Measurements from ENCODE around the gene DAPP1. TPM values are rescaled to one million over a fixed set of nuclear protein-coding genes. Genes with fewer than 3 reads are reported as not detected.

Gene DAPP1
- total and polyA plus RNA-seq, 2 experiments from 2014 or later: not detected

- H3K36me3 ChIP-seq (ENCODE audit: low read depth): peaks cover 25% of the 10 kb centered on the region
- H3K27me3 ChIP-seq (replicated peaks; ENCODE audit: insufficient read depth): no peaks in the 10 kb centered on the region
- H2AFZ ChIP-seq: peak within 1 kb of the TSS; percentile 85
- no peaks in the 10 kb centered on the region for H3K9me3 ChIP-seq (ENCODE audit: low read depth)
- 2 to 5% methylated on average over 15 to 40 of the region's 40 CpGs for WGBS, 2 experiments (ENCODE audit: low coverage in 1 of 2, low lambda C conversion rate in 2 of 2, missing lambda C conversion rate in 2 of 2)
- H3F3A ChIP-seq (ENCODE audit: insufficient read depth): peaks cover 30% of the 10 kb centered on the region
- in situ Hi-C loops (cut with MboI): no loop called here
- peak within 1 kb of the TSS; percentile 83 for H3K4me3 ChIP-seq
- peak within 1 kb of the TSS; percentile 92 for H3K4me2 ChIP-seq (ENCODE audit: unreplicated experiment)
- peak within 1 kb of the TSS; percentile 70 for H3K27ac ChIP-seq
- TF ChIP-seq EZH2 (IDR thresholded peaks at IDR 0.05; ENCODE audit: insufficient read depth, poor library complexity, severe bottlenecking) (no peak), EZH2phosphoT487 (IDR thresholded peaks at IDR 0.05; ENCODE audit: insufficient read depth, low read depth) (no peak)
- no peaks in the 10 kb centered on the region for H4K20me1 ChIP-seq (ENCODE audit: insufficient read depth)
- H3K4me1 ChIP-seq (ENCODE audit: insufficient read depth): peaks cover 13% of the 10 kb centered on the region
- H3K9me2 ChIP-seq (ENCODE audit: insufficient read depth): no peaks in the 10 kb centered on the region
- DNase-seq: peak; percentile 96
- H3K79me2 ChIP-seq (ENCODE audit: insufficient read depth): peaks cover 48% of the 10 kb centered on the region
- H3K9ac ChIP-seq: peak within 1 kb of the TSS; percentile 91
Measured at GRCh38 chr4:99894161-99894997, 77.8 kb downstream of the DAPP1 start, which contains the start of gene LAMTOR3. Gene LAMTOR3, minus strand, starts transcription at chr4:99894427. Its CDS starts 464 bp downstream, at chr4:99893963.

- H3K27ac ChIP-seq: peak overlapping the region; percentile 48
- H2AFZ ChIP-seq: peak overlapping the region; percentile 84
- no peaks in the 10 kb centered on the region for H3K9me2 ChIP-seq (ENCODE audit: insufficient read depth)
- 89 to 92% methylated on average over 16 of the region's 16 CpGs for WGBS, 2 experiments (ENCODE audit: low coverage in 1 of 2, low lambda C conversion rate in 2 of 2, missing lambda C conversion rate in 2 of 2)
- H3K79me2 ChIP-seq (ENCODE audit: insufficient read depth): peaks cover 42% of the 10 kb centered on the region
- no peaks in the 10 kb centered on the region for H3K9me3 ChIP-seq (ENCODE audit: low read depth)
- H3K27me3 ChIP-seq (replicated peaks; ENCODE audit: insufficient read depth): no peaks in the 10 kb centered on the region
- peak overlapping the region; percentile 64 for H3K4me2 ChIP-seq (ENCODE audit: unreplicated experiment)
- TF ChIP-seq EZH2phosphoT487 (IDR thresholded peaks at IDR 0.05; ENCODE audit: insufficient read depth, low read depth) (no peak), EZH2 (IDR thresholded peaks at IDR 0.05; ENCODE audit: insufficient read depth, poor library complexity, severe bottlenecking) (no peak)
- DNase-seq: no peak
- no peaks in the 10 kb centered on the region for H4K20me1 ChIP-seq (ENCODE audit: insufficient read depth)
- peak overlapping the region; percentile 83 for H3K4me3 ChIP-seq
- H3K4me1 ChIP-seq (ENCODE audit: insufficient read depth): peaks cover 13% of the 10 kb centered on the region
- peak overlapping the region; percentile 91 for H3K9ac ChIP-seq
- in situ Hi-C loops (cut with MboI): no loop called here
- peaks cover 30% of the 10 kb centered on the region for H3F3A ChIP-seq (ENCODE audit: insufficient read depth)
- H3K36me3 ChIP-seq (ENCODE audit: low read depth): peaks cover 25% of the 10 kb centered on the region
Measured at GRCh38 chr4:99894998-99895397, 78.4 kb downstream of the DAPP1 start.

GRCh38 chr4:99915449-99915848, 98.8 kb downstream of the DAPP1 start:
- H3K9ac ChIP-seq: no peak overlapping the region
- H3K27ac ChIP-seq: no peak overlapping the region
- H3K4me1 ChIP-seq (ENCODE audit: insufficient read depth): no peaks in the 10 kb centered on the region
- no peaks in the 10 kb centered on the region for H3K27me3 ChIP-seq (replicated peaks; ENCODE audit: insufficient read depth)
- 95 to 98% methylated on average over 2 of the region's 2 CpGs for WGBS, 2 experiments (ENCODE audit: low coverage in 1 of 2, low lambda C conversion rate in 2 of 2, missing lambda C conversion rate in 2 of 2)
- TF ChIP-seq EZH2phosphoT487 (IDR thresholded peaks at IDR 0.05; ENCODE audit: insufficient read depth, low read depth) (no peak), EZH2 (IDR thresholded peaks at IDR 0.05; ENCODE audit: insufficient read depth, poor library complexity, severe bottlenecking) (no peak)
- in situ Hi-C loops (cut with MboI): no loop called here
- H3K79me2 ChIP-seq (ENCODE audit: insufficient read depth): peaks cover 57% of the 10 kb centered on the region
- H3K4me3 ChIP-seq: no peak overlapping the region
- peaks cover 15% of the 10 kb centered on the region; the same call in 1 of the 2 replicates for H3K36me3 ChIP-seq (ENCODE audit: low read depth)
- H3F3A ChIP-seq (ENCODE audit: insufficient read depth): no peaks in the 10 kb centered on the region
- no peak overlapping the region for H3K4me2 ChIP-seq (ENCODE audit: unreplicated experiment)
- H2AFZ ChIP-seq: no peak overlapping the region
- no peaks in the 10 kb centered on the region for H4K20me1 ChIP-seq (ENCODE audit: insufficient read depth)
- no peak for DNase-seq
- no peaks in the 10 kb centered on the region for H3K9me3 ChIP-seq (ENCODE audit: low read depth)
- no peaks in the 10 kb centered on the region for H3K9me2 ChIP-seq (ENCODE audit: insufficient read depth)

GRCh38 chr4:99917575-99917974, 100.9 kb downstream of the DAPP1 start:
- Histone ChIP-seq H3K9me3 (ENCODE audit: low read depth) (no peaks in the 10 kb centered on the region), H3F3A (ENCODE audit: insufficient read depth) (no peaks in the 10 kb centered on the region), H3K4me2 (ENCODE audit: unreplicated experiment) (no peak overlapping the region), H3K27ac (no peak overlapping the region), H3K79me2 (ENCODE audit: insufficient read depth) (peaks cover 68% of the 10 kb centered on the region), H3K4me3 (no peak overlapping the region), H3K9me2 (ENCODE audit: insufficient read depth) (no peaks in the 10 kb centered on the region), H4K20me1 (ENCODE audit: insufficient read depth) (no peaks in the 10 kb centered on the region), H3K4me1 (ENCODE audit: insufficient read depth) (no peaks in the 10 kb centered on the region), H2AFZ (no peak overlapping the region), H3K27me3 (replicated peaks; ENCODE audit: insufficient read depth) (no peaks in the 10 kb centered on the region), H3K9ac (no peak overlapping the region), H3K36me3 (ENCODE audit: low read depth) (peaks cover 19% of the 10 kb centered on the region; the same call in 1 of the 2 replicates)
- in situ Hi-C loops (cut with MboI): no loop called here
- no peak for TF ChIP-seq EZH2phosphoT487 (IDR thresholded peaks at IDR 0.05; ENCODE audit: insufficient read depth, low read depth)
- TF ChIP-seq EZH2 (IDR thresholded peaks at IDR 0.05; ENCODE audit: insufficient read depth, poor library complexity, severe bottlenecking): no peak
- no peak for DNase-seq
- 96 to 99% methylated on average over 3 of the region's 3 CpGs for WGBS, 2 experiments (ENCODE audit: low coverage in 1 of 2, low lambda C conversion rate in 2 of 2, missing lambda C conversion rate in 2 of 2)

Data from GM23248 (cell line).